ENCODE results near the gene RASEF.

- TF ChIP-seq, protein P1, sequence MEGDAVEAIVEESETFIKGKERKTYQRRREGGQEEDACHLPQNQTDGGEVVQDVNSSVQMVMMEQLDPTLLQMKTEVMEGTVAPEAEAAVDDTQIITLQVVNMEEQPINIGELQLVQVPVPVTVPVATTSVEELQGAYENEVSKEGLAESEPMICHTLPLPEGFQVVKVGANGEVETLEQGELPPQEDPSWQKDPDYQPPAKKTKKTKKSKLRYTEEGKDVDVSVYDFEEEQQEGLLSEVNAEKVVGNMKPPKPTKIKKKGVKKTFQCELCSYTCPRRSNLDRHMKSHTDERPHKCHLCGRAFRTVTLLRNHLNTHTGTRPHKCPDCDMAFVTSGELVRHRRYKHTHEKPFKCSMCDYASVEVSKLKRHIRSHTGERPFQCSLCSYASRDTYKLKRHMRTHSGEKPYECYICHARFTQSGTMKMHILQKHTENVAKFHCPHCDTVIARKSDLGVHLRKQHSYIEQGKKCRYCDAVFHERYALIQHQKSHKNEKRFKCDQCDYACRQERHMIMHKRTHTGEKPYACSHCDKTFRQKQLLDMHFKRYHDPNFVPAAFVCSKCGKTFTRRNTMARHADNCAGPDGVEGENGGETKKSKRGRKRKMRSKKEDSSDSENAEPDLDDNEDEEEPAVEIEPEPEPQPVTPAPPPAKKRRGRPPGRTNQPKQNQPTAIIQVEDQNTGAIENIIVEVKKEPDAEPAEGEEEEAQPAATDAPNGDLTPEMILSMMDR (IDR thresholded peaks at IDR 0.05), result no peak
- TF ChIP-seq POLR2A (IDR thresholded peaks at IDR 0.05), result no peak
Measured at GRCh38 chr9:82975176-82975575, 87.8 kb downstream of the RASEF start.

All from gastroesophageal sphincter (tissue), 3 donors.